Gastrocnemius medialis (tissue), 4 donors: Measurements from ENCODE around the gene HACD3. TPM values are rescaled to one million over a fixed set of nuclear protein-coding genes. Genes with fewer than 3 reads are reported as not detected.

Experiments
- ATAC-seq, 2 donors: fragments of 150-250 bp; one replicate each; pipeline ENCODE4 v1.9.1; 2016
- DNase-seq, 2 donors: peaks; one replicate each; pipeline ENCODE4 v3.0.0-alpha.2; 2019
- H3K27ac ChIP-seq, 4 donors: fragments of 200-600 bp; sonication (generic); 1 replicate in 1 of 4; 2 replicates in 3 of 4; pipeline ENCODE4 v1.5.1; 2016 to 2018; ENCODE audit warnings: mild to moderate bottlenecking in 2 of 4, moderate library complexity in 1 of 4
- H3K27me3 ChIP-seq, 3 donors: fragments of 200-600 bp; sonication (generic) in 2 of 3; 1 replicate in 1 of 3; 2 replicates in 2 of 3; pipeline versions ENCODE4 v1.5.1 to v1.6.0; 2016 to 2019; ENCODE audit warnings: mild to moderate bottlenecking in 1 of 3, moderate library complexity in 1 of 3
- H3K36me3 ChIP-seq, 2 donors: fragments of 200-600 bp; sonication (generic) in 1 of 2; one replicate each; pipeline ENCODE4 v1.5.1; 2017 to 2018
- H3K4me1 ChIP-seq, 2 donors: fragments of 200-600 bp; sonication (generic) in 1 of 2; one replicate each; pipeline ENCODE4 v1.5.1; 2016 to 2017; ENCODE audit warnings: mild to moderate bottlenecking in 2 of 2
- H3K4me3 ChIP-seq, 4 donors: fragments of 200-600 bp; sonication (generic) in 3 of 4; 1 replicate in 1 of 4; 2 replicates in 3 of 4; pipeline ENCODE4 v1.5.1; 2016 to 2019; ENCODE audit warnings: mild to moderate bottlenecking in 2 of 4
- H3K9me3 ChIP-seq, 3 donors: fragments of 200-600 bp; sonication (generic) in 2 of 3; 1 replicate in 1 of 3; 2 replicates in 2 of 3; pipeline ENCODE4 v1.5.1; 2016 to 2019
- CTCF ChIP-seq, 5 experiments: fragments of 450-650 bp in 3 of 5; fragments of 200-600 bp in 2 of 5; sonication (generic) in 2 of 5; IDR thresholded peaks in 4 of 5; conservative IDR thresholded peaks in 1 of 5; 1 replicate in 4 of 5; 2 replicates in 1 of 5; pipeline ENCODE4 v1.5.1; 2016 to 2019; ENCODE audit warnings: antibody characterized with exemption in 5 of 5, mild to moderate bottlenecking in 3 of 5, moderate library complexity in 3 of 5
- POLR2A ChIP-seq, 2 donors: fragments of 450-650 bp; IDR thresholded peaks; one replicate each; pipeline ENCODE4 v1.6.1; 2017; ENCODE audit warnings: antibody characterized with exemption in 2 of 2, mild to moderate bottlenecking in 2 of 2, moderate library complexity in 2 of 2
- in situ Hi-C, 4 donors: fragments of 200-750 bp; cut with MboI; loops; one replicate each; pipeline versions ENCODE4 v1.15.0 to v1.8.0; 2017; ENCODE audit warnings: low sequenced_read_pairs in 4 of 4
- intact Hi-C: fragments of 100-400 bp; cut with DNase I; formaldehyde crosslinking; loops from one replicate; pipeline ENCODE4 v1.15.1; 2023; ENCODE audit warnings: low total_unique reads
- total RNA-seq, 4 donors: library from RNA; depleted of rRNA; stranded (reverse); fragments of >200 nt; gene quantifications; one replicate each; pipeline versions ENCODE4 v1.1.0 to v1.2.3, GENCODE V29; 2016

The HACD3 gene
- total RNA-seq, 4 donors from 2014 or later, result 4.5 to 9.5 (median 6.5) TPM

- intact Hi-C loops (no loop called here), in situ Hi-C loops (no loop called here)
- Histone ChIP-seq H3K4me3 (peak overlapping the region in 2 of 4 donors; percentile 17 to 32), H3K36me3 (peaks cover 0 to 30% of the 10 kb centered on the region in 2 donors), H3K4me1 (peaks cover 40 to 53% of the 10 kb centered on the region in 2 donors), H3K27ac (peak overlapping the region; percentile 57 to 71 (median 58)), H3K27me3 (no peaks in the 10 kb centered on the region), H3K9me3 (no peaks in the 10 kb centered on the region)
- DNase-seq (no peak), ATAC-seq (no peak)
- TF ChIP-seq POLR2A (IDR thresholded peaks at IDR 0.05) (no peak), CTCF (IDR thresholded peaks at IDR 0.05 in 4 of 5, conservative IDR thresholded peaks at IDR 0.05 in 1 of 5) (no peak)
Measured at GRCh38 chr15:65512189-65512588, 18.1 kb upstream of the HACD3 start.

GRCh38 chr15:65512807-65513416, 17.4 kb upstream of the HACD3 start:
- in situ Hi-C loops (no loop called here), intact Hi-C loops (no loop called here)
- H3K27ac ChIP-seq, result peak overlapping the region; percentile 57 to 71 (median 58)
- H3K4me3 ChIP-seq, result peak overlapping the region in 3 of 4 donors; percentile 17 to 32 (median 21)
- H3K4me1 ChIP-seq, result peaks cover 43 to 53% of the 10 kb centered on the region in 2 donors
- no peaks in the 10 kb centered on the region for H3K9me3 ChIP-seq
- ATAC-seq (peak in 1 of 2 donors; percentile 10), DNase-seq (peak in 1 of 2 donors; percentile 20)
- H3K27me3 ChIP-seq, result no peaks in the 10 kb centered on the region
- TF ChIP-seq POLR2A (IDR thresholded peaks at IDR 0.05) (no peak), CTCF (IDR thresholded peaks at IDR 0.05 in 4 of 5, conservative IDR thresholded peaks at IDR 0.05 in 1 of 5) (no peak)
- H3K36me3 ChIP-seq, result peaks cover 0 to 27% of the 10 kb centered on the region in 2 donors

- ATAC-seq, result peak; percentile 95 to 97
- Histone ChIP-seq H3K4me1 (peaks cover 35 to 42% of the 10 kb centered on the region in 2 donors), H3K4me3 (peak within 1 kb of the TSS; percentile 95 to 100 (median 99)), H3K36me3 (peaks cover 0 to 3% of the 10 kb centered on the region in 2 donors), H3K9me3 (no peaks in the 10 kb centered on the region), H3K27ac (peak within 1 kb of the TSS; percentile 82 to 96 (median 96)), H3K27me3 (no peaks in the 10 kb centered on the region)
- in situ Hi-C loops (no loop called here), intact Hi-C loops (loop anchor here (2.0 kb wide), 2 partner anchors 14 to 94 kb away; partner anchors contain the start of genes HACD3 and INTS14)
- TF ChIP-seq CTCF (IDR thresholded peaks at IDR 0.05 in 4 of 5, conservative IDR thresholded peaks at IDR 0.05 in 1 of 5), result peak; percentile 74 to 93 (median 79)
- TF ChIP-seq POLR2A (IDR thresholded peaks at IDR 0.05), result peak; percentile 39 to 64
- DNase-seq, result peak; percentile 87 to 90
Measured at GRCh38 chr15:65516997-65517865, 13.0 kb upstream of the HACD3 start, which contains the start of gene DPP8. TSS of gene DPP8 (minus strand) at chr15:65517689. CDS start at chr15:65512553, 5,136 bp downstream.

- H3K4me1 ChIP-seq, result peaks cover 29 to 36% of the 10 kb centered on the region in 2 donors
- no peaks in the 10 kb centered on the region for H3K9me3 ChIP-seq
- no peak for DNase-seq
- peak overlapping the region in 3 of 4 donors; percentile 98 to 100 (median 100) for H3K4me3 ChIP-seq
- ATAC-seq, result peak; percentile 11 to 43
- TF ChIP-seq POLR2A (IDR thresholded peaks at IDR 0.05) (no peak), CTCF (IDR thresholded peaks at IDR 0.05 in 4 of 5, conservative IDR thresholded peaks at IDR 0.05 in 1 of 5) (no peak)
- in situ Hi-C loops (no loop called here), intact Hi-C loops (loop anchor here (2.0 kb wide), 2 partner anchors 13 to 93 kb away; partner anchors contain the start of genes HACD3 and INTS14)
- H3K27ac ChIP-seq, result peak overlapping the region; percentile 82 to 96 (median 96)
- peaks cover 0 to 3% of the 10 kb centered on the region in 2 donors for H3K36me3 ChIP-seq
- H3K27me3 ChIP-seq, result no peaks in the 10 kb centered on the region
Measured at GRCh38 chr15:65517866-65518207, 12.4 kb upstream of the HACD3 start.
